CD4-positive, alpha-beta T cell treated with Interleukin-15 for 1 hour (primary cell): ENCODE data around the gene LMTK2.
"Not testable (repeated sequence)": the region's sequence is repeated elsewhere in the genome, so short reads cannot be mapped to it uniquely, and the experiment has no call there.

Source experiments
- DNase-seq: peaks from one replicate; pipeline ENCODE4 v3.0.0-alpha.2; 2020

The LMTK2 gene

GRCh38 chr7:98205162-98205845 is 98.6 kb downstream of the LMTK2 start:
- no peak for DNase-seq

- DNase-seq, result no peak
These were observed 100.0 kb downstream of the LMTK2 start for GRCh38 chr7:98206451-98207330.

GRCh38 chr7:98209166-98209920 is 102.7 kb downstream of the LMTK2 start:
- no peak for DNase-seq

- no peak for DNase-seq
These were observed 104.0 kb downstream of the LMTK2 start for GRCh38 chr7:98210513-98211220.

- no peak for DNase-seq
These were observed 104.6 kb downstream of the LMTK2 start, which contains the start of gene BHLHA15 for GRCh38 chr7:98211221-98211675. Gene BHLHA15, plus strand, starts transcription at chr7:98211439. Its CDS starts 871 bp downstream, at chr7:98212310.

GRCh38 chr7:98211676-98212531 is 105.2 kb downstream of the LMTK2 start:
- no peak for DNase-seq

GRCh38 chr7:98212532-98213041 is 105.9 kb downstream of the LMTK2 start:
- DNase-seq, result no peak

GRCh38 chr7:98213296-98213887 is 106.7 kb downstream of the LMTK2 start:
- no peak for DNase-seq

GRCh38 chr7:98213888-98214810 is 107.5 kb downstream of the LMTK2 start:
- DNase-seq, result no peak

GRCh38 chr7:98214811-98215321 is 108.2 kb downstream of the LMTK2 start:
- no peak for DNase-seq

- no peak for DNase-seq
These were observed 109.2 kb downstream of the LMTK2 start for GRCh38 chr7:98215561-98216495.

GRCh38 chr7:98216941-98217622 is 110.4 kb downstream of the LMTK2 start:
- no peak for DNase-seq

GRCh38 chr7:98217623-98218582 is 111.2 kb downstream of the LMTK2 start:
- peak; percentile 16 for DNase-seq

GRCh38 chr7:98219382-98219781 is 112.7 kb downstream of the LMTK2 start:
- not testable (repeated sequence) for DNase-seq

GRCh38 chr7:98221611-98222532 is 115.2 kb downstream of the LMTK2 start:
- DNase-seq, result no peak
